H9 (cell line): Measurements from ENCODE around the gene SLC7A6. TPM values are rescaled to one million over a fixed set of nuclear protein-coding genes. Genes with fewer than 3 reads are reported as not detected.

Experiments used
- DNase-seq: peaks from one replicate; pipeline ENCODE4 v3.0.0-alpha.2; 2017
- H2AFZ ChIP-seq: one replicate; pipeline ENCODE4 v1.6.1; 2013; ENCODE audit warnings: mild to moderate bottlenecking, low read length, control low read depth, moderate library complexity
- H2AK5ac ChIP-seq: 2 replicates; pipeline ENCODE4 v1.6.1; 2013; ENCODE audit warnings: low read length, control low read depth, mixed read lengths; ENCODE audit not compliant: insufficient read length
- H2BK120ac ChIP-seq: one replicate; pipeline ENCODE4 v1.6.1; 2013; ENCODE audit warnings: low read depth, mild to moderate bottlenecking, low read length, control low read depth, inconsistent platforms; ENCODE audit not compliant: poor library complexity, severe bottlenecking
- H2BK12ac ChIP-seq: 2 replicates; pipeline ENCODE4 v1.6.1; 2013; ENCODE audit warnings: low read length, control low read depth, mixed read lengths, low read depth; ENCODE audit not compliant: insufficient read length
- H2BK15ac ChIP-seq: 2 replicates; pipeline ENCODE4 v1.6.1; 2013; ENCODE audit warnings: low read depth, low read length, control low read depth
- H2BK20ac ChIP-seq: one replicate; pipeline ENCODE4 v1.6.1; 2013; ENCODE audit warnings: low read depth, mild to moderate bottlenecking, low read length, control low read depth, inconsistent platforms; ENCODE audit not compliant: poor library complexity, severe bottlenecking
- H2BK5ac ChIP-seq: 2 replicates; pipeline ENCODE4 v1.6.1; 2013; ENCODE audit warnings: low read length, control low read depth, mixed read lengths; ENCODE audit not compliant: insufficient read length
- H3K14ac ChIP-seq: 2 replicates; pipeline ENCODE4 v1.6.1; 2013; ENCODE audit warnings: low read length, control low read depth; ENCODE audit not compliant: insufficient read depth
- H3K18ac ChIP-seq: 2 replicates; pipeline ENCODE4 v1.6.1; 2013; ENCODE audit warnings: low read depth, mild to moderate bottlenecking, mixed read lengths, low read length, control low read depth; ENCODE audit not compliant: insufficient read length
- H3K23ac ChIP-seq: 2 replicates; pipeline ENCODE4 v1.6.1; 2013; ENCODE audit warnings: low read length, control low read depth, mixed read lengths, low read depth; ENCODE audit not compliant: insufficient read length
- H3K23me2 ChIP-seq: 2 replicates; pipeline ENCODE4 v1.6.1; 2013; ENCODE audit warnings: low read depth, mild to moderate bottlenecking, mixed read lengths, low read length, control low read depth; ENCODE audit not compliant: insufficient read length, poor library complexity, severe bottlenecking
- H3K27ac ChIP-seq: 2 replicates; pipeline ENCODE4 v1.5.1; 2013; ENCODE audit warnings: low read length, control low read depth, mixed read lengths, low read depth; ENCODE audit not compliant: insufficient read length
- H3K27me3 ChIP-seq: 2 replicates; pipeline ENCODE4 v1.6.1; 2013; ENCODE audit warnings: low read length, control low read depth, inconsistent platforms; ENCODE audit not compliant: insufficient read depth
- H3K4ac ChIP-seq: 2 replicates; pipeline ENCODE4 v1.6.1; 2013; ENCODE audit warnings: low read depth, mild to moderate bottlenecking, control low read depth, inconsistent platforms, low read length, moderate library complexity
- H3K4me1 ChIP-seq: 2 replicates; pipeline ENCODE4 v1.6.1; 2013; ENCODE audit warnings: low read length, control low read depth, inconsistent platforms; ENCODE audit not compliant: insufficient read depth
- H3K4me2 ChIP-seq: 2 replicates; pipeline ENCODE4 v1.6.1; 2013; ENCODE audit warnings: low read length, control low read depth, mixed read lengths; ENCODE audit not compliant: insufficient read length, insufficient read depth
- H3K56ac ChIP-seq: 2 replicates; pipeline ENCODE4 v1.6.1; 2013; ENCODE audit warnings: low read depth, mild to moderate bottlenecking, mixed read lengths, low read length, control low read depth; ENCODE audit not compliant: insufficient read length
- H3K79me1 ChIP-seq: 2 replicates; pipeline ENCODE4 v1.6.1; 2013; ENCODE audit warnings: low read depth, mild to moderate bottlenecking, moderate library complexity, low read length, control low read depth, inconsistent platforms; ENCODE audit not compliant: insufficient read depth, poor library complexity, severe bottlenecking
- H3K79me2 ChIP-seq: 2 replicates; pipeline ENCODE4 v1.6.1; 2013; ENCODE audit warnings: low read length, control low read depth, inconsistent platforms; ENCODE audit not compliant: insufficient read depth
- H3K9ac ChIP-seq: 2 replicates; pipeline ENCODE4 v1.6.1; 2013; ENCODE audit warnings: low read length, control low read depth, mixed read lengths; ENCODE audit not compliant: insufficient read length; ENCODE audit errors: extremely low read depth
- H3K9me3 ChIP-seq: one replicate; pipeline ENCODE4 v1.6.1; 2013; ENCODE audit warnings: low read depth, low read length, inconsistent platforms; ENCODE audit not compliant: control insufficient read depth
- H3T11ph ChIP-seq: one replicate; pipeline ENCODE4 v1.6.1; 2013; ENCODE audit warnings: mild to moderate bottlenecking, low read length, control low read depth, inconsistent platforms
- H4K20me1 ChIP-seq: one replicate; pipeline ENCODE4 v1.6.1; 2013; ENCODE audit not compliant: control insufficient read depth, insufficient read length, insufficient read depth
- H4K5ac ChIP-seq: 2 replicates; pipeline ENCODE4 v1.6.1; 2013; ENCODE audit warnings: low read depth, mild to moderate bottlenecking, mixed read lengths, low read length, control low read depth; ENCODE audit not compliant: insufficient read length
- H4K8ac ChIP-seq: replicated peaks from 2 replicates; pipeline ENCODE4 v1.6.1; 2013; ENCODE audit warnings: low read length, control low read depth, mixed read lengths, low read depth; ENCODE audit not compliant: insufficient read length
- H4K91ac ChIP-seq: 2 replicates; pipeline ENCODE4 v1.6.1; 2013; ENCODE audit warnings: low read depth, mild to moderate bottlenecking, moderate library complexity, mixed read lengths, low read length, control low read depth; ENCODE audit not compliant: insufficient read length
- H3K27ac Mint-ChIP-seq, 3 experiments: 2 replicates in 2 of 3; 3 replicates in 1 of 3; pipeline ENCODE4 v1.8.0; 2020 to 2021; ENCODE audit warnings: mixed read lengths in 3 of 3, mild to moderate bottlenecking in 1 of 3, moderate library complexity in 1 of 3
- H3K27me3 Mint-ChIP-seq: 2 replicates; pipeline ENCODE4 v1.8.0; 2021; ENCODE audit warnings: low read depth, mild to moderate bottlenecking, moderate library complexity, mixed read lengths
- H3K36me3 Mint-ChIP-seq, 3 experiments: 2 replicates in 2 of 3; 3 replicates in 1 of 3; pipeline ENCODE4 v1.8.0; 2020 to 2021; ENCODE audit warnings: low read depth in 3 of 3, mixed read lengths in 3 of 3; ENCODE audit not compliant: insufficient read depth in 1 of 3
- H3K4me1 Mint-ChIP-seq, 2 experiments: 2 replicates each; pipeline ENCODE4 v1.8.0; 2020; ENCODE audit warnings: mixed read lengths in 2 of 2
- H3K4me3 Mint-ChIP-seq, 2 experiments: 2 replicates in 1 of 2; 3 replicates in 1 of 2; pipeline ENCODE4 v1.8.0; 2020 to 2021; ENCODE audit warnings: mild to moderate bottlenecking in 2 of 2, mixed read lengths in 2 of 2, moderate library complexity in 1 of 2
- H3K9me3 Mint-ChIP-seq, 2 experiments: 2 replicates in 1 of 2; 3 replicates in 1 of 2; pipeline ENCODE4 v1.8.0; 2020; ENCODE audit warnings: mild to moderate bottlenecking in 2 of 2, mixed read lengths in 2 of 2, moderate library complexity in 1 of 2
- WGBS: extraction: QIAGEN DNeasy Blood & Tissue Kit; methylation state at CpG from one replicate; pipeline ENCODE4 v1.1.7; 2013; ENCODE audit warnings: missing lambda C conversion rate, low lambda C conversion rate, mixed read lengths; ENCODE audit not compliant: insufficient read length; ENCODE audit errors: extremely low coverage; 5-methylcytosine and 5-hydroxymethylcytosine counted together
- total RNA-seq: library from RNA; stranded (reverse); gene quantifications from 2 replicates; pipeline ENCODE4 v1.2.1, GENCODE V29; 2021
- TF ChIP-seq, protein P1 (sequence below): fragments of 200-600 bp; sonication (generic); conservative IDR thresholded peaks from 3 replicates; pipeline ENCODE4 v1.8.0; 2021; ENCODE audit warnings: antibody characterized with exemption, mild to moderate bottlenecking

SLC7A6 gene
- total RNA-seq, 1 experiment from 2014 or later = 21.1 TPM

GRCh38 chr16:68298312-68298711 lies 34.0 kb downstream of the SLC7A6 start:
- Histone ChIP-seq H3K4me2 (no peak overlapping the region), H3T11ph (no peak overlapping the region), H3K79me1 (no peaks in the 10 kb centered on the region), H3K18ac (no peak overlapping the region), H3K23me2 (no peaks in the 10 kb centered on the region), H2BK12ac (no peak overlapping the region), H2BK20ac (no peak overlapping the region), H4K8ac (no peak overlapping the region), H3K79me2 (no peaks in the 10 kb centered on the region), H3K9me3 (no peaks in the 10 kb centered on the region), H3K4ac (no peak overlapping the region), H2AK5ac (no peak overlapping the region), H3K56ac (no peak overlapping the region), H3K14ac (no peak overlapping the region), H4K91ac (no peak overlapping the region), H3K23ac (no peak overlapping the region), H2AFZ (no peak overlapping the region), H4K5ac (no peak overlapping the region), H3K9ac (no peak overlapping the region), H3K4me1 (no peaks in the 10 kb centered on the region), H3K27ac (no peak overlapping the region), H2BK5ac (no peak overlapping the region), H4K20me1 (no peaks in the 10 kb centered on the region), H3K27me3 (no peaks in the 10 kb centered on the region), H2BK15ac (no peak overlapping the region), H2BK120ac (no peak overlapping the region)
- Mint-ChIP-seq H3K36me3 (peaks cover 22 to 88% (median 52%) of the 10 kb centered on the region in 3 experiments; a peak in 6 of 7 replicates), H3K4me1 (0 out of 4 replicates have a peak, but pooled peaks cover 0 to 2% of the 10 kb centered on the region in 2 experiments), H3K27ac (no peak overlapping the region), H3K27me3 (no peaks in the 10 kb centered on the region; the same call in 1 of the 2 replicates), H3K4me3 (no peak overlapping the region), H3K9me3 (no peaks in the 10 kb centered on the region)
- DNase-seq = no peak
- no CpG with 5 or more reads among the region's 3 CpGs for WGBS
- TF ChIP-seq, protein P1, sequence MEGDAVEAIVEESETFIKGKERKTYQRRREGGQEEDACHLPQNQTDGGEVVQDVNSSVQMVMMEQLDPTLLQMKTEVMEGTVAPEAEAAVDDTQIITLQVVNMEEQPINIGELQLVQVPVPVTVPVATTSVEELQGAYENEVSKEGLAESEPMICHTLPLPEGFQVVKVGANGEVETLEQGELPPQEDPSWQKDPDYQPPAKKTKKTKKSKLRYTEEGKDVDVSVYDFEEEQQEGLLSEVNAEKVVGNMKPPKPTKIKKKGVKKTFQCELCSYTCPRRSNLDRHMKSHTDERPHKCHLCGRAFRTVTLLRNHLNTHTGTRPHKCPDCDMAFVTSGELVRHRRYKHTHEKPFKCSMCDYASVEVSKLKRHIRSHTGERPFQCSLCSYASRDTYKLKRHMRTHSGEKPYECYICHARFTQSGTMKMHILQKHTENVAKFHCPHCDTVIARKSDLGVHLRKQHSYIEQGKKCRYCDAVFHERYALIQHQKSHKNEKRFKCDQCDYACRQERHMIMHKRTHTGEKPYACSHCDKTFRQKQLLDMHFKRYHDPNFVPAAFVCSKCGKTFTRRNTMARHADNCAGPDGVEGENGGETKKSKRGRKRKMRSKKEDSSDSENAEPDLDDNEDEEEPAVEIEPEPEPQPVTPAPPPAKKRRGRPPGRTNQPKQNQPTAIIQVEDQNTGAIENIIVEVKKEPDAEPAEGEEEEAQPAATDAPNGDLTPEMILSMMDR = no peak
